Transverse colon (tissue), 4 donors: ENCODE measurements around the gene ANKH. TPM values are rescaled to one million over a fixed set of nuclear protein-coding genes. Genes with fewer than 3 reads are reported as not detected.

Experiments used
- DNase-seq: peaks from one replicate; pipeline ENCODE4 v3.0.0-alpha.2; 2019
- H3K27ac ChIP-seq, 4 donors: fragments of 200-600 bp; sonication (generic); 2 replicates each; pipeline ENCODE4 v1.5.1; 2016 to 2018; ENCODE audit warnings: inconsistent platforms in 4 of 4
- H3K27me3 ChIP-seq: fragments of 200-600 bp; sonication (generic); 2 replicates; pipeline ENCODE4 v1.5.1; 2017; ENCODE audit warnings: inconsistent platforms
- H3K36me3 ChIP-seq, 4 donors: fragments of 200-600 bp; sonication (generic); 2 replicates each; pipeline ENCODE4 v1.5.1; 2017 to 2019; ENCODE audit warnings: inconsistent platforms in 4 of 4
- H3K4me1 ChIP-seq, 4 donors: fragments of 200-600 bp; sonication (generic); 2 replicates each; pipeline ENCODE4 v1.5.1; 2017 to 2020; ENCODE audit warnings: inconsistent platforms in 4 of 4
- H3K4me3 ChIP-seq, 4 donors: fragments of 200-600 bp; sonication (generic); 1 replicate in 1 of 4; 2 replicates in 3 of 4; pipeline versions ENCODE4 v1.5.1 to v1.6.1; 2017 to 2019; ENCODE audit warnings: inconsistent platforms in 4 of 4
- H3K9me3 ChIP-seq, 2 donors: fragments of 200-600 bp; sonication (generic); 2 replicates each; pipeline ENCODE4 v1.5.1; 2017 to 2019; ENCODE audit warnings: inconsistent platforms in 2 of 2
- EP300 ChIP-seq: sonication (generic); formaldehyde crosslinking; IDR thresholded peaks from one replicate; pipeline ENCODE4 v1.6.1; 2017; ENCODE audit warnings: antibody characterized with exemption, low read depth
- POLR2A ChIP-seq: fragments of 450-650 bp; IDR thresholded peaks from one replicate; pipeline ENCODE4 v1.6.1; 2016; ENCODE audit warnings: antibody characterized with exemption, mild to moderate bottlenecking, moderate library complexity
- POLR2AphosphoS5 ChIP-seq, 3 donors: sonication (generic); formaldehyde crosslinking; IDR thresholded peaks; one replicate each; pipeline ENCODE4 v1.6.1; 2016; ENCODE audit warnings: antibody characterized with exemption in 3 of 3
- WGBS, 2 donors: methylation state at CpG; one replicate each; pipeline ENCODE4 v1.1.5; 2018; ENCODE audit warnings: low coverage in 1 of 2; 5-methylcytosine and 5-hydroxymethylcytosine counted together
- in situ Hi-C, 4 donors: fragments of 200-750 bp; cut with MboI; loops; one replicate each; pipeline versions ENCODE4 v1.15.0 to v1.15.1; 2017; ENCODE audit warnings: low sequenced_read_pairs in 3 of 4, low pct_ligation_motif_present in 1 of 4, low pct_unique_long_range_greater_than_20kb in 1 of 4
- intact Hi-C: fragments of 100-400 bp; cut with DNase I; formaldehyde crosslinking; loops from one replicate; pipeline ENCODE4 v1.15.1; 2023; ENCODE audit warnings: low total_unique reads
- total RNA-seq, 4 donors: library from RNA; depleted of rRNA; stranded (reverse); fragments of >200 nt; gene quantifications; one replicate each; pipeline ENCODE4 v1.1.0, GENCODE V29; 2016
- TF ChIP-seq, protein P1 (sequence below), 5 experiments: fragments of 200-600 bp in 3 of 5; fragments of 450-650 bp in 2 of 5; sonication (generic) in 3 of 5; IDR thresholded peaks; 1 replicate in 2 of 5; 2 replicates in 3 of 5; pipeline ENCODE4 v1.5.1; 2016 to 2017; ENCODE audit warnings: antibody characterized with exemption in 5 of 5, inconsistent platforms in 3 of 5, mild to moderate bottlenecking in 2 of 5, moderate library complexity in 1 of 5

The ANKH gene
- total RNA-seq, 4 donors from 2014 or later, result 24.7 to 96.5 (median 69.4) TPM

DNA sequence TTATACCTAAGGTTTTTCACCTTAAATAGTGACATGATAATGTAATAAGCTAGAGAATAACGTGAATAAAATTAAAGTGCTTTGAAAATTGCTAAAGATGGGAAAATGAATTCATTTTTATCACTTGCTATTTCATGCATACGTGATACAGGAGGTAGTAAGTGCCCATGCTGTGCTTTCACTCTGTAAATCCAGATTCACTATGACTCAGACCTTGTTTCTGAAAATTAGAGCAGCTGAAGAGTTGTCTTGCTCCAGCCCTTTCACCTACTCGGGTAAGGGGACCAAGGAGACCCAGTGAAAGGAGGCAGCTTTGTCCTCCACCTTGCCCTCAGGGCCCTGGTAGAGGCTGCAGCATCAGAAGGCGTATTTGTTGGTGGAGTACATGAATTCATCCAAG lies 87.9 kb downstream of the ANKH start:
- Histone ChIP-seq H3K36me3 (no peaks in the 10 kb centered on the region), H3K27me3 (no peaks in the 10 kb centered on the region), H3K27ac (no peak overlapping the region), H3K9me3 (no peaks in the 10 kb centered on the region), H3K4me3 (no peak overlapping the region), H3K4me1 (no peaks in the 10 kb centered on the region)
- DNase-seq, result no peak
- 79 to 81% methylated on average over 4 of the region's 4 CpGs for WGBS, 2 donors
- intact Hi-C loops, result no loop called here
- in situ Hi-C loops, result no loop called here
- TF ChIP-seq POLR2AphosphoS5 (IDR thresholded peaks at IDR 0.05) (no peak), POLR2A (no peak), EP300 (no peak)
- TF ChIP-seq, protein P1, sequence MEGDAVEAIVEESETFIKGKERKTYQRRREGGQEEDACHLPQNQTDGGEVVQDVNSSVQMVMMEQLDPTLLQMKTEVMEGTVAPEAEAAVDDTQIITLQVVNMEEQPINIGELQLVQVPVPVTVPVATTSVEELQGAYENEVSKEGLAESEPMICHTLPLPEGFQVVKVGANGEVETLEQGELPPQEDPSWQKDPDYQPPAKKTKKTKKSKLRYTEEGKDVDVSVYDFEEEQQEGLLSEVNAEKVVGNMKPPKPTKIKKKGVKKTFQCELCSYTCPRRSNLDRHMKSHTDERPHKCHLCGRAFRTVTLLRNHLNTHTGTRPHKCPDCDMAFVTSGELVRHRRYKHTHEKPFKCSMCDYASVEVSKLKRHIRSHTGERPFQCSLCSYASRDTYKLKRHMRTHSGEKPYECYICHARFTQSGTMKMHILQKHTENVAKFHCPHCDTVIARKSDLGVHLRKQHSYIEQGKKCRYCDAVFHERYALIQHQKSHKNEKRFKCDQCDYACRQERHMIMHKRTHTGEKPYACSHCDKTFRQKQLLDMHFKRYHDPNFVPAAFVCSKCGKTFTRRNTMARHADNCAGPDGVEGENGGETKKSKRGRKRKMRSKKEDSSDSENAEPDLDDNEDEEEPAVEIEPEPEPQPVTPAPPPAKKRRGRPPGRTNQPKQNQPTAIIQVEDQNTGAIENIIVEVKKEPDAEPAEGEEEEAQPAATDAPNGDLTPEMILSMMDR (IDR thresholded peaks at IDR 0.05), result no peak

DNA sequence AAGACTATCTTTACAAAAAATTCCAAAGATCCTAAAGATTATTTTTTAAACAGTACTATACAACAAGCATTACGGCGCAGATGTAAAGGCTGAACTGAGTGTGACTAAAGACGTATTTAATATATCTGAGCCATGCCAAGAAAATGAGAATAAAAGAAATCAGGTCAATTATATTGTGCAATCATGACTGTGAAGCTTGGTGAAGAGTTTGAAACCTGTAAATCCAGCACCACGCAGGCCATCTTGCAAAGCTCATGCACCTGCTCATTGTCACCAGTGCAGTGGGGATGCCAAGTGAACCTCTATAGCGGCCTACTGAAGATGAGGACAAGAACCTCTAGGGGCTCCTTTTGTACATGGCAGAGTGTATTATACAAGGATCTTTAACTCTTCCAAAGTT lies 89.0 kb downstream of the ANKH start:
- in situ Hi-C loops, result no loop called here
- H3K4me1 ChIP-seq, result peaks cover 0 to 4% (median under 1%) of the 10 kb centered on the region in 4 donors
- intact Hi-C loops, result no loop called here

GRCh38 chr5:14781106-14781505 lies 90.5 kb downstream of the ANKH start:
- Histone ChIP-seq H3K27ac (no peak overlapping the region), H3K9me3 (no peaks in the 10 kb centered on the region), H3K27me3 (no peaks in the 10 kb centered on the region), H3K4me3 (no peak overlapping the region), H3K4me1 (peaks cover 0 to 14% (median 10%) of the 10 kb centered on the region in 4 donors), H3K36me3 (no peaks in the 10 kb centered on the region)
- TF ChIP-seq EP300 (no peak), POLR2A (no peak), POLR2AphosphoS5 (IDR thresholded peaks at IDR 0.05) (no peak)
- TF ChIP-seq, protein P1 (IDR thresholded peaks at IDR 0.05), result no peak
- intact Hi-C loops, result no loop called here
- WGBS, 2 donors, result 86 to 100% methylated on average over 3 to 5 of the region's 5 CpGs
- no peak for DNase-seq
- in situ Hi-C loops, result no loop called here

More for the DNA sequence above, 89.0 kb downstream of the ANKH start:
- no peak for TF ChIP-seq POLR2A
- TF ChIP-seq POLR2AphosphoS5 (IDR thresholded peaks at IDR 0.05), result no peak
- TF ChIP-seq, protein P1 (IDR thresholded peaks at IDR 0.05), result no peak
- no peak for TF ChIP-seq EP300
- WGBS, 2 donors, result 91 to 96% methylated on average over 4 to 5 of the region's 5 CpGs
- no peak for DNase-seq
- Histone ChIP-seq H3K27ac (no peak overlapping the region), H3K27me3 (no peaks in the 10 kb centered on the region), H3K9me3 (no peaks in the 10 kb centered on the region), H3K36me3 (no peaks in the 10 kb centered on the region), H3K4me3 (no peak overlapping the region)

- TF ChIP-seq, protein P1 (IDR thresholded peaks at IDR 0.05), result no peak
- no peak for TF ChIP-seq POLR2A
- TF ChIP-seq POLR2AphosphoS5 (IDR thresholded peaks at IDR 0.05), result no peak
- no peak for TF ChIP-seq EP300
- Histone ChIP-seq H3K27ac (no peak overlapping the region), H3K36me3 (no peaks in the 10 kb centered on the region), H3K27me3 (no peaks in the 10 kb centered on the region), H3K4me1 (peaks cover 0 to 25% (median 18%) of the 10 kb centered on the region in 4 donors), H3K4me3 (no peak overlapping the region), H3K9me3 (no peaks in the 10 kb centered on the region)
- DNase-seq, result no peak
- intact Hi-C loops, result no loop called here
- WGBS, 2 donors, result 96 to 100% methylated on average over 2 to 9 of the region's 9 CpGs
- in situ Hi-C loops, result no loop called here
Measured at GRCh38 chr5:14779975-14780374, 91.6 kb downstream of the ANKH start.
